Heart left ventricle (tissue), 13 donors: ENCODE measurements around the gene HDGFL3.

Experiments
- CTCF ChIP-seq, 12 donors: fragments of 200-600 bp; sonication (generic) in 4 of 12; IDR thresholded peaks; one replicate each; pipeline versions ENCODE4 v1.5.0 to v1.8.0; 2018 to 2022; ENCODE audit warnings: antibody characterized with exemption in 12 of 12, mild to moderate bottlenecking in 5 of 12
- POLR2A ChIP-seq, 2 donors: fragments of 450-650 bp; IDR thresholded peaks; one replicate each; pipeline ENCODE4 v1.6.1; 2017; ENCODE audit warnings: antibody characterized with exemption in 2 of 2, mild to moderate bottlenecking in 2 of 2, moderate library complexity in 2 of 2
- donor health status: ischemic (EF 13 %, LVEDD 7.1; RV severe dilation, severe dysfunction).
- donor health status: DM: no; HTN: yes; CAD: no.
- donor health status: DM: no; HTN: no; CAD: no.
- donor health status: ischemic (EF 25% LVEDD 6.9; RV normal size, moderate dysfunction).
- donor health status: ischemic (EF 25% LVEDD 5.7; RV mildly dilated, moderate dysfunction).
- donor health status: ischemic (EF 35%, LVEDD 5.7; RV mildly dilated, moderate dysfunction).
- donor health status: nonischemic (EF 11% LVEDD 7.7; RV severe dilation, severe dysfunction).
- donor health status: DM: yes; HTN: yes; CAD: no.
- donor health status: PGD.
- donor health status: ischemic (EF 29% LVEDD 5.4; RV normal size, mild dysfunction).
- donor health status: nonischemic (EF 23%, LVEDD 6.1; RV moderate dilation, normal function).

GRCh38 chr15:83094583-83094982 is 113.0 kb downstream of the HDGFL3 start:
- TF ChIP-seq CTCF (IDR thresholded peaks at IDR 0.05) (no peak), POLR2A (IDR thresholded peaks at IDR 0.05) (no peak)
